Lower leg skin (tissue), 3 donors: ENCODE results near the gene ARID1B.

Experiments
- CTCF ChIP-seq, 3 donors: fragments of 450-650 bp; IDR thresholded peaks; one replicate each; pipeline ENCODE4 v1.5.1; 2016; ENCODE audit warnings: antibody characterized with exemption in 3 of 3, mild to moderate bottlenecking in 3 of 3, moderate library complexity in 2 of 3
- POLR2A ChIP-seq, 2 donors: fragments of 450-650 bp; IDR thresholded peaks; one replicate each; pipeline ENCODE4 v1.6.1; 2016 to 2017; ENCODE audit warnings: antibody characterized with exemption in 2 of 2, mild to moderate bottlenecking in 1 of 2, moderate library complexity in 1 of 2

DNA sequence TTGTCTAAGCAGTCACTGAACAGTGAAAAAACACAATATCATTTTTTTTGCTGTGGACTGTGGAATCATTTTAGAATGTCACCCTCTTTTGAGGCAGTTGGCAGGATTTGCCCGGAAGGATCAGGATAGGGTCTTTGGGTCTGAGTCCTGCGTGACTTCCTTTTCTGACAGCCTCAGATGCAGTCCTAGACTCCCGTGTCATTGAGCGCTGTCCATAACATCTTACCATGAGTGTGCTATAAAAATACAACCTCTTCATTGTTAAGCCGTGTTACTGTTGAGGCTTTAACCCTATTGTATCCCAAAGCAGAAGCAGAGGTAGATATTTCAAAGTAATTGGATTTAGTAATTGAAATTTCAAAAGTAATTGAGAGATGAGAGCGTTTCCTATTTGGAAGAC is 30.6 kb downstream of the ARID1B start:
- TF ChIP-seq CTCF (IDR thresholded peaks at IDR 0.05): no peak
- TF ChIP-seq POLR2A (IDR thresholded peaks at IDR 0.05): no peak
